Neuron (in vitro differentiated cells): ENCODE data around the gene ZNF891.
A peak's percentile ranks its signal among the peaks of the same experiment; 100 is the strongest.

Source experiments
- H2AFZ ChIP-seq: one replicate; pipeline ENCODE4 v1.6.1; 2013; ENCODE audit warnings: low read depth, mild to moderate bottlenecking, inconsistent platforms, low read length, moderate library complexity
- H3K27me3 ChIP-seq: one replicate; pipeline ENCODE4 v1.6.1; 2013; ENCODE audit warnings: low read length; ENCODE audit not compliant: insufficient read depth
- H3K36me3 ChIP-seq: one replicate; pipeline ENCODE4 v1.6.1; 2013; ENCODE audit warnings: low read length; ENCODE audit not compliant: insufficient read depth
- H3K4me1 ChIP-seq: one replicate; pipeline ENCODE4 v1.6.1; 2013; ENCODE audit warnings: low read length; ENCODE audit not compliant: insufficient read depth
- H3K4me3 ChIP-seq: 2 replicates; pipeline ENCODE4 v1.5.1; 2013; ENCODE audit warnings: mild to moderate bottlenecking, low read length, moderate library complexity
- H3K9me3 ChIP-seq: one replicate; pipeline ENCODE4 v1.6.1; 2013; ENCODE audit warnings: low read length

ZNF891 gene

DNA sequence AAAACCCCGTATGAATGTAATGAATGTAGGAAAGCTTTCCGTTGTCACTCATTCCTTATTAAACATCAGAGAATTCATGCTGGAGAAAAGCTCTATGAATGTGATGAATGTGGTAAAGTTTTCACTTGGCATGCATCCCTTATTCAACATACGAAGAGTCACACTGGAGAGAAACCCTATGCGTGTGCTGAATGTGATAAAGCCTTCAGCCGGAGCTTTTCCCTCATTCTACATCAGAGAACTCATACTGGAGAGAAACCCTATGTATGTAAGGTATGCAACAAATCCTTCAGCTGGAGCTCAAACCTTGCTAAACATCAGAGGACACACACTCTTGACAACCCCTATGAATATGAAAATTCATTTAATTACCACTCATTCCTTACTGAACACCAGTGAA is 23.8 kb downstream of the ZNF891 start:
- no peak overlapping the region for H3K4me3 ChIP-seq
- H2AFZ ChIP-seq, result no peak overlapping the region
- no peaks in the 10 kb centered on the region for H3K27me3 ChIP-seq
- H3K36me3 ChIP-seq, result peaks cover 66% of the 10 kb centered on the region
- H3K4me1 ChIP-seq, result no peaks in the 10 kb centered on the region
- peaks cover 80% of the 10 kb centered on the region for H3K9me3 ChIP-seq

DNA sequence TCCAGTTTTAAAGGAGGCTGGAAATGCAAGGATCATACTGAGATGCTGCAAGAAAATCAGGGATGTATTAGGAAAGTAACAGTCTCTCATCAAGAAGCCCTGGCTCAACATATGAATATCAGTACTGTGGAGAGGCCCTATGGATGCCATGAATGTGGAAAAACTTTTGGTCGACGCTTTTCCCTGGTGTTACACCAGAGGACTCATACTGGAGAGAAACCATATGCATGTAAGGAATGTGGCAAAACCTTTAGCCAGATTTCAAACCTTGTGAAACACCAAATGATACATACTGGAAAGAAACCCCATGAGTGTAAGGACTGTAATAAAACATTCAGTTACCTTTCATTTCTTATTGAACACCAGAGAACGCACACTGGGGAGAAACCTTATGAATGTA is 24.5 kb downstream of the ZNF891 start:
- Histone ChIP-seq H3K36me3 (peaks cover 71% of the 10 kb centered on the region), H3K27me3 (no peaks in the 10 kb centered on the region), H3K9me3 (peaks cover 82% of the 10 kb centered on the region), H3K4me1 (no peaks in the 10 kb centered on the region), H2AFZ (no peak overlapping the region), H3K4me3 (no peak overlapping the region)

DNA sequence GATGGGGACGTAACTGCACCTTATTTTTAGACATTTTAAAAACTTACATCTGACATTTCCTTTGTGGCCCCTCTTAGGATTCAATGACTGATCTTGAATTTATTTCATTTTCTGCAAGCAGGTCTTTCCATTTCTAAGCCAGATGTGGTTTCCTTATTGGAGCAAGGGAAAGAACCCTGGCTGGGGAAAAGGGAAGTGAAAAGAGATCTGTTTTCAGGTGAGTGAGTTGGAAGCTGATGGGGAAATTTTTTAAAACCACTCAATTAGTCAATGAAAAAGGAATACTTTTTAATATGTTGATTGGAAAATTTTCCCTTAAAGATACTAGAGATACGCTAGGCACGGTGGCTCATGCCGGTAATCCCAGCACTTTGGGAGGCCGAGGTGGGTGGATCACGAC is 46.7 kb downstream of the ZNF891 start:
- Histone ChIP-seq H3K27me3 (no peaks in the 10 kb centered on the region), H3K9me3 (peaks cover 56% of the 10 kb centered on the region), H3K4me3 (no peak overlapping the region), H3K36me3 (peaks cover 64% of the 10 kb centered on the region), H2AFZ (no peak overlapping the region), H3K4me1 (peaks cover 10% of the 10 kb centered on the region)

DNA sequence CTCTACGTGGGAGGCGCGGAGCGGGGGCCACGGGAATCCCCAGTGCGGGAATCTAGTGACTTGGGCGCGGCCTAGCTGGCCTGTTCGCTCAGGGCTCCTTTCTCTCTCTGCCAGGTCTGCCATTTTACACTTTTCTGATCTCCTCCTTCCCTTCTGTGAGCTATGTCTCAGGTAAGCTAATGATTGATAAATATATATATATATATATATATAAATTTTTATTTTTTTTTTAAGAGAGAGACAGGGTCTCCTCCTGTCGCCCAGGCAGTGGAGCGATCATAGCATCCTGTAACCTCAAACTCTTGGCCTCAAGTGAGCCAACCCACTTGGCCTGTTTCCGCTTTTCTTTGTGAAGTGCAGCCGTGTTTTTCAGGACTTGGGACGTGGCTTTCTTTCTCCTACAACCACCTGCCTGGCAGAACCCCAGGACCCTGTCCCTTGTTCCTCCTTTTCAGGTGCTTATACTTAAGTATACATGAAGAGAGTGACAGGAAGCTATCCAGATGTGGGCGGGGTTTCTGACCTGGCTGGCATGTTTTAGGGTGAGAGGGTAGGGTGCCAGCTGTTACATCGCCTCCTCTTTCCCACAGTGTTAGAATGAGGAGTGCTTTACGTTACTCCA is 48.8 kb downstream of the ZNF891 start:
- Histone ChIP-seq H3K27me3 (no peaks in the 10 kb centered on the region), H3K36me3 (peaks cover 45% of the 10 kb centered on the region), H3K4me3 (peak overlapping the region; percentile 98), H2AFZ (peak overlapping the region; percentile 76), H3K9me3 (peaks cover 54% of the 10 kb centered on the region), H3K4me1 (peaks cover 10% of the 10 kb centered on the region)

DNA sequence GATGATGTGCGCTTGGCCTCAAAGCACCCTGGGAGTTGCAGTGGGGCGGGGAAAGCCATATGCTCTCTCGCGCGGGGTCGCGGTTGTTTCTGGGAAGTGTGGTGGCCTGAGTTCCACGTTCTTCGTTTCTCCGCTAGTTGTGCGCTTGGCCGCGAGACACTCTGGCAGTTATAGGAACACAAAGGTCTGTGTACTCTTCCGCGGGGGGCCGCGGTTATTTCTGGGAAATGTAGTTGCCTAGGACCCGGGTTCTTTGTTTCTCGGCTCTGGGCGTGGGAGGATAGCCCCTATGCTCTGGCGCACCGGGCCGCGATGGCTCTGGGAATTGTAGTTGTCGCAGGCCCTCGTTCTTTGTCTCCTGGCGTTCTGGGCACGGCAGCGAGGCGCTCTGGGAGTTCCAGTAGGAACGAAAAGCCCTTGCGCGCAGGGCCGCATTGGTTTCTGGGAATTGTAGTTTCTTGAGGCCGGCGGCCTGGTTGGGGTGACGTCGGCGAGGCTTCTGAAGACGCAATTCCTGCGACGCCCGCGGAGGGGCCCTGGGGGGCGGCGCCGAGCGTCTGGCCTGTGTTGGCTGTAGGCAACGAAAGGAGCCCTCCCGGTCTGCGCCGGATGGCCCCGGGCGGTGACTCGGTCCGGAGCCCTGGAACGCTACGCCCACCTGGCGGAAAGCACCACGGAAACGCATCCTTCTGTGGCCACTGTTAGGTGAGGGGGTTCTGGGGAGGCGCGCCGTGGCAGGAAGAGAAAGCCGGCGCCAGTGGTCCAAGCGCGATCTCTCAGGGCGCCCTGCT is 49.5 kb downstream of the ZNF891 start, which contains the start of gene ZNF140:
TSS of gene ZNF140 (plus strand) at position 556 of the 791 bp plus-strand sequence. CDS start 398 bp downstream, outside the sequence.
- Histone ChIP-seq H3K9me3 (peaks cover 49% of the 10 kb centered on the region), H3K4me3 (peak within 1 kb of the TSS; percentile 98), H2AFZ (peak within 1 kb of the TSS; percentile 76), H3K4me1 (peaks cover 10% of the 10 kb centered on the region), H3K36me3 (peaks cover 38% of the 10 kb centered on the region), H3K27me3 (no peaks in the 10 kb centered on the region)

DNA sequence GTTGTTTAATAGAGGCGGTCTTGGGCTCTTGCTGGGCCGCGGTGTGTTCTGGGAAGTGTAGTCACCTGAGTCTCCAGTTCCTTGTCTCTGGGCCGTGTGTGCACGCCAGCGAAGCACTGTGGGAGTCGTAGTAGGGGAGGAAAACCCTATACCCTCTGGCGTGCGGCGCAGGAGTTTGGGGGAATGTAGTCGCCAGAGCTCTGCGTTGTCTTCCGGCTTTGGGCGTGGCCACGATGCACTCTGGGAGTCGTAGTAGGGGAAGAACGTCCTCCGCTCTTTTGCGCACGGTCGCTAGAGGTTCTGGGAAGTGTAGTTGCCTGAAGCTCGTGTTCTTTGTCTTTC is 50.1 kb downstream of the ZNF891 start:
- peak overlapping the region; percentile 98 for H3K4me3 ChIP-seq
- H2AFZ ChIP-seq, result peak overlapping the region; percentile 76
- H3K4me1 ChIP-seq, result peaks cover 10% of the 10 kb centered on the region
- H3K9me3 ChIP-seq, result peaks cover 45% of the 10 kb centered on the region
- H3K36me3 ChIP-seq, result peaks cover 33% of the 10 kb centered on the region
- H3K27me3 ChIP-seq, result no peaks in the 10 kb centered on the region

DNA sequence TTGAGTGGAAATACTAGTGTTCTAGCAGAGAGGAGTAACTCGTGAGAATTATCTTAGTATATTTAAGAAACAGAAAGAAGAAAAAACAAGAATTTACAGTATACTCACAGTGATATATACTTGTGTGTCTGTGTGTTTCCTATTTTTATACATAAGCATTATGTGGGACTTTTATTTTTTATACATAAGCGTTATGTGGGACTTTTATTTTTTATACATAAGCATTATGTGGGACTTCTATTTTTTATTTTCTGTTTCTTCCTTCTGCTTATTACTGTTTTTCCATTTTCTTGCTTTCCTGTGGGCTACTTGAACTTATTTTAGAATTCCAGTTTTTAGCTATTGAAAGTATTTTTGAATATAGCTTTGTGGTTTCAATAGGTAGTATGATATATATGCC is 56.2 kb downstream of the ZNF891 start:
- Histone ChIP-seq H3K4me3 (no peak overlapping the region), H2AFZ (no peak overlapping the region), H3K9me3 (peaks cover 29% of the 10 kb centered on the region), H3K4me1 (no peaks in the 10 kb centered on the region), H3K36me3 (no peaks in the 10 kb centered on the region), H3K27me3 (no peaks in the 10 kb centered on the region)

DNA sequence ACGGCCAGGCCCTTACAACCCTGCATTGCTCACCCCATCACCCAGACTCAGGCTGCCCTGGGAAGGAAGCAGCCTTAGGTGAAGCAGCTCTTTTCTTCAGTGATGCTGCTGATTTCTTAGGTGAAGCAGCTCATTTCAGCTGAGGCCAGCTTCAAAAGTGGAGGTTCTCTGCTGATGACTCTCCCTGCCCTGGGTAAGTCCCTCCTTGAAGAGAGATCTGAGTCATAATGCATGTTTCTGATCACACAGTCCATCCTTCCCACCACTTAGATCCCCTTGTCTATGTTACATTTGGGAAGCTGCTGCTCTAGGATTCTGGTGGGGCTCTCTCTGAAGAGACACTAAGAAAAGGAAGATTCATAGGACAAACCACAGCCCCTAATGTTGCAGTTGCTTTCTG is 66.5 kb downstream of the ZNF891 start:
- Histone ChIP-seq H3K9me3 (peaks cover 71% of the 10 kb centered on the region), H3K27me3 (no peaks in the 10 kb centered on the region), H2AFZ (no peak overlapping the region), H3K36me3 (peaks cover 38% of the 10 kb centered on the region), H3K4me1 (no peaks in the 10 kb centered on the region), H3K4me3 (no peak overlapping the region)

DNA sequence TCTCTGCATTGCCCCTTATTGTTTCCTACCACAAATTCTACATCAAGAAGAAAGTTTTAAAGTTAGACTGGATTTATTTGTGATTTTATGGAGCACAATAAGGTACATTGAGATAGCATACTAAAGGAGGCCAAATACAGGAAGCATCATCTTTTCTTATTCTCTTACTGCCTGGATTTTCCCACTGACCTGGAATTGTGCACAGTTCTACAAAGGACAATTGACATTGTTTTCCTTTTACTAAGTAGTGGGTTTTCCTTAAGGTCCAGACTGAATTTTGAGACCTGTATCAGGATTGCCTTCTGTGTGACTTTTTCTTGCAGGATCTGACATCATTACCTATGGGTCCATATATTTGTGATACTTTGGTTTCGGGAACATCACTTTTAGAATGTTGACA is 68.1 kb downstream of the ZNF891 start:
- Histone ChIP-seq H3K36me3 (peaks cover 54% of the 10 kb centered on the region), H3K9me3 (peaks cover 80% of the 10 kb centered on the region), H3K4me3 (no peak overlapping the region), H3K27me3 (no peaks in the 10 kb centered on the region), H3K4me1 (no peaks in the 10 kb centered on the region), H2AFZ (no peak overlapping the region)

DNA sequence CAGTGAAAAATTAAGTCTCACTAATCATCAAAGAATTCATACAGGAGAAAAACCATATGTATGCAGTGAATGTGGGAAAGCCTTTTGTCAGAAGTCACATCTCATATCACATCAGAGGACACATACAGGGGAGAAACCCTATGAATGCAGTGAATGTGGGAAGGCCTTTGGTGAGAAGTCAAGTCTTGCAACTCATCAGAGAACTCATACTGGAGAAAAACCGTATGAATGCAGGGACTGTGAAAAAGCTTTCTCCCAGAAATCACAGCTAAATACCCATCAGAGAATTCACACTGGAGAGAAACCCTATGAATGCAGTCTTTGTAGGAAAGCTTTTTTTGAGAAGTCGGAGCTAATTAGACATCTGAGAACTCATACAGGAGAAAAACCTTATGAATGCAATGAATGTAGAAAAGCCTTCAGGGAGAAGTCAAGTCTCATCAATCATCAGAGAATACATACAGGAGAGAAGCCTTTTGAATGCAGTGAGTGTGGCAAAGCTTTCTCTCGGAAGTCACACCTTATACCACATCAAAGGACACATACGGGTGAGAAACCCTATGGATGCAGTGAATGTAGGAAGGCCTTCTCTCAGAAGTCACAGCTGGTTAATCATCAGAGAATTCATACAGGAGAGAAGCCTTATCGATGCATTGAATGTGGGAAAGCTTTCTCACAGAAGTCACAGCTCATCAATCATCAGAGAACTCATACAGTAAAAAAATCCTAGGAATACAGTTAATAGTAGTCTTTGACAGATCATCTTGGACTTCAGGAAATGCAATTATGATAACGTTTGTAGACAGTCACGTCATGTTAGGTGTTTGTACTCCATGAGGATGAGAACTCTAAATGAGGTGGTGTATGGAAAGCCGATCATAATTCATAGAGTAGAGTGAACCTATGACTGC is 71.6 kb downstream of the ZNF891 start:
- peaks cover 84% of the 10 kb centered on the region for H3K9me3 ChIP-seq
- peaks cover 79% of the 10 kb centered on the region for H3K36me3 ChIP-seq
- no peak overlapping the region for H2AFZ ChIP-seq
- no peaks in the 10 kb centered on the region for H3K27me3 ChIP-seq
- no peaks in the 10 kb centered on the region for H3K4me1 ChIP-seq
- no peak overlapping the region for H3K4me3 ChIP-seq

DNA sequence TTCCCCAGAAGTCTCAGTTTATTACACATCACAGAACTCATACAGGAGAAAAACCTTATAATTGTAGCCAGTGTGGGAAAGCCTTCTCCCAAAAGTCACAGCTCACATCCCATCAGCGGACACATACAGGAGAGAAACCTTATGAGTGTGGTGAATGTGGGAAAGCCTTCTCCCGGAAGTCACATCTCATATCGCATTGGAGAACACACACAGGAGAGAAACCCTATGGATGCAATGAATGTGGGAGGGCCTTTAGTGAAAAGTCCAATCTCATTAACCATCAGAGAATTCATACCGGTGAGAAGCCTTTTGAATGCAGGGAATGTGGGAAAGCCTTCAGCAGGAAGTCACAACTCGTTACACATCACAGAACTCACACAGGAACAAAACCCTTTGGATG is 72.6 kb downstream of the ZNF891 start:
- H3K9me3 ChIP-seq, result peaks cover 84% of the 10 kb centered on the region
- H3K4me1 ChIP-seq, result no peaks in the 10 kb centered on the region
- peaks cover 82% of the 10 kb centered on the region for H3K36me3 ChIP-seq
- H2AFZ ChIP-seq, result no peak overlapping the region
- no peaks in the 10 kb centered on the region for H3K27me3 ChIP-seq
- H3K4me3 ChIP-seq, result no peak overlapping the region
